WTC11 (cell line): Measurements from ENCODE around the gene CDK12. TPM values are rescaled to one million over a fixed set of nuclear protein-coding genes. Genes with fewer than 3 reads are reported as not detected.

Source experiments
- ATAC-seq: fragments of 200-7000 bp; cut with Tn5 transposase; 2 replicates; pipeline ENCODE4 v1.10.0; 2021; ENCODE audit warnings: mild to moderate bottlenecking, moderate library complexity
- CTCF ChIA-PET: fragments of 300-600 bp; sonication (Branson Sonifier 250); formaldehyde crosslinking; loops from one replicate; lab custom pipeline; 2021; ENCODE audit warnings: antibody characterized with exemption; lab: Charles Lee
- POLR2A ChIA-PET: fragments of 350-600 bp; sonication (Branson Sonifier 250); formaldehyde crosslinking; loops from one replicate; lab custom pipeline; 2021; ENCODE audit warnings: antibody characterized with exemption; lab: Charles Lee
- DNase-seq: peaks from one replicate; pipeline ENCODE4 v3.0.0; 2021; ENCODE audit warnings: low spot score
- H3K27ac Mint-ChIP-seq: 2 replicates; pipeline ENCODE4 v1.8.0; 2021; ENCODE audit warnings: mixed read lengths
- H3K27me3 Mint-ChIP-seq: 2 replicates; pipeline ENCODE4 v1.8.0; 2021; ENCODE audit warnings: low read depth, mild to moderate bottlenecking, moderate library complexity, mixed read lengths
- H3K36me3 Mint-ChIP-seq: 2 replicates; pipeline ENCODE4 v1.8.0; 2021; ENCODE audit warnings: mixed read lengths
- H3K4me1 Mint-ChIP-seq: 2 replicates; pipeline ENCODE4 v1.8.0; 2022; ENCODE audit warnings: mixed read lengths
- H3K4me3 Mint-ChIP-seq: 2 replicates; pipeline ENCODE4 v1.8.0; 2021; ENCODE audit warnings: mild to moderate bottlenecking, moderate library complexity, mixed read lengths
- H3K9me3 Mint-ChIP-seq: 2 replicates; pipeline ENCODE4 v1.8.0; 2021; ENCODE audit warnings: mixed read lengths
- AR ChIP-seq: fragments of 250-450 bp; sonication (Bioruptor Pico); IDR thresholded peaks from 2 replicates; pipeline ENCODE4 v1.9.0; 2021; ENCODE audit warnings: mild to moderate bottlenecking
- CTCF ChIP-seq: fragments of 200-600 bp; IDR thresholded peaks from 2 replicates; pipeline ENCODE4 v1.8.0; 2022; ENCODE audit warnings: antibody characterized with exemption
- E2F4 ChIP-seq: sonication (generic); formaldehyde crosslinking; IDR thresholded peaks from 2 replicates; pipeline ENCODE4 v1.8.1; 2022; ENCODE audit warnings: low read depth, mild to moderate bottlenecking, moderate library complexity, missing genetic modification reagents, borderline replicate concordance
- ELF4 ChIP-seq: sonication (generic); formaldehyde crosslinking; IDR thresholded peaks from 2 replicates; pipeline ENCODE4 v1.8.1; 2022; ENCODE audit warnings: low read depth, mild to moderate bottlenecking, moderate library complexity, missing genetic modification reagents
- FOXJ3 ChIP-seq: sonication (generic); formaldehyde crosslinking; IDR thresholded peaks from 2 replicates; pipeline ENCODE4 v1.9.0; 2021; ENCODE audit warnings: missing genetic modification reagents, mild to moderate bottlenecking, borderline replicate concordance
- FOXP1 ChIP-seq: sonication (generic); formaldehyde crosslinking; IDR thresholded peaks from 2 replicates; pipeline ENCODE4 v1.8.0; 2022; ENCODE audit warnings: missing genetic modification reagents, mild to moderate bottlenecking, moderate library complexity, borderline replicate concordance
- GTF2I ChIP-seq: fragments of 250-450 bp; sonication (Bioruptor Pico); conservative IDR thresholded peaks from 2 replicates; pipeline ENCODE4 v1.4.0; 2021; ENCODE audit warnings: mild to moderate bottlenecking
- JUN ChIP-seq: sonication (generic); formaldehyde crosslinking; IDR thresholded peaks from 2 replicates; pipeline ENCODE4 v1.8.0; 2023; ENCODE audit warnings: mild to moderate bottlenecking, missing genetic modification reagents
- MLX ChIP-seq: sonication (generic); formaldehyde crosslinking; IDR thresholded peaks from 2 replicates; pipeline ENCODE4 v1.8.1; 2023; ENCODE audit warnings: mild to moderate bottlenecking, missing genetic modification reagents, moderate library complexity
- OVOL2 ChIP-seq: fragments of 250-450 bp; sonication (Bioruptor Pico); IDR thresholded peaks from 2 replicates; pipeline ENCODE4 v1.9.0; 2021; ENCODE audit warnings: mild to moderate bottlenecking, borderline replicate concordance
- PRDM15 ChIP-seq: sonication (generic); formaldehyde crosslinking; IDR thresholded peaks from 2 replicates; pipeline ENCODE4 v1.8.0; 2022; ENCODE audit warnings: missing genetic modification reagents
- PREB ChIP-seq: sonication (generic); formaldehyde crosslinking; IDR thresholded peaks from 2 replicates; pipeline ENCODE4 v1.8.1; 2022; ENCODE audit warnings: mild to moderate bottlenecking, missing genetic modification reagents, moderate library complexity, borderline replicate concordance
- PRRX2 ChIP-seq: fragments of 250-450 bp; sonication (Bioruptor Pico); IDR thresholded peaks from 2 replicates; pipeline ENCODE4 v1.8.0; 2021; ENCODE audit warnings: mild to moderate bottlenecking
- RELA ChIP-seq: sonication (generic); formaldehyde crosslinking; IDR thresholded peaks from 2 replicates; pipeline ENCODE4 v1.8.1; 2022; ENCODE audit warnings: missing genetic modification reagents, mild to moderate bottlenecking, borderline replicate concordance
- RORB ChIP-seq: fragments of 250-450 bp; sonication (Bioruptor Pico); IDR thresholded peaks from 2 replicates; pipeline ENCODE4 v1.9.0; 2021; ENCODE audit warnings: mild to moderate bottlenecking
- SOX15 ChIP-seq: fragments of 250-450 bp; sonication (Bioruptor Pico); IDR thresholded peaks from 2 replicates; pipeline ENCODE4 v1.9.0; 2021; ENCODE audit warnings: mild to moderate bottlenecking
- SP1 ChIP-seq: sonication (generic); formaldehyde crosslinking; conservative IDR thresholded peaks from 2 replicates; pipeline ENCODE4 v1.8.1; 2022; ENCODE audit warnings: missing genetic modification reagents
- ZBTB21 ChIP-seq: sonication (generic); formaldehyde crosslinking; IDR thresholded peaks from 2 replicates; pipeline ENCODE4 v1.8.1; 2023; ENCODE audit warnings: mild to moderate bottlenecking, missing genetic modification reagents, borderline replicate concordance
- ZMAT4 ChIP-seq: fragments of 250-450 bp; sonication (Bioruptor Pico); IDR thresholded peaks from 2 replicates; pipeline ENCODE4 v1.9.0; 2021; ENCODE audit warnings: mild to moderate bottlenecking
- ZNF219 ChIP-seq: sonication (generic); formaldehyde crosslinking; IDR thresholded peaks from 2 replicates; pipeline ENCODE4 v1.8.0; 2023; ENCODE audit warnings: missing genetic modification reagents, mild to moderate bottlenecking, borderline replicate concordance
- ZNF423 ChIP-seq: fragments of 250-450 bp; sonication (Bioruptor Pico); IDR thresholded peaks from 2 replicates; pipeline ENCODE4 v2.1.2; 2022; ENCODE audit warnings: mild to moderate bottlenecking, moderate library complexity
- ZNF671 ChIP-seq: fragments of 250-450 bp; sonication (Bioruptor Pico); IDR thresholded peaks from 2 replicates; pipeline ENCODE4 v1.8.0; 2021; ENCODE audit warnings: mild to moderate bottlenecking
- total RNA-seq: library from RNA; stranded (reverse); gene quantifications from 3 replicates; pipeline ENCODE4 v1.2.3, GENCODE V29; 2021

CDK12 gene
- total RNA-seq, 1 experiment from 2014 or later, result 58.4 TPM

- TF ChIP-seq JUN (no peak), CTCF (no peak), MLX (CRISPR knock-in tag) (no peak), OVOL2 (CRISPR knock-in tag) (no peak), PRRX2 (CRISPR knock-in tag) (no peak), RORB (CRISPR knock-in tag) (no peak), ZMAT4 (no peak), ZBTB21 (CRISPR knock-in tag) (no peak), SOX15 (CRISPR knock-in tag) (no peak), FOXP1 (CRISPR knock-in tag) (no peak), SP1 (CRISPR knock-in tag) (no peak), FOXJ3 (CRISPR knock-in tag) (no peak), ELF4 (CRISPR knock-in tag) (no peak), PREB (CRISPR knock-in tag) (no peak), E2F4 (CRISPR knock-in tag) (no peak), RELA (CRISPR knock-in tag) (no peak), ZNF423 (CRISPR knock-in tag) (no peak)
- H3K36me3 Mint-ChIP-seq, result peaks cover 3% of the 10 kb centered on the region
- no peak overlapping the region for H3K4me3 Mint-ChIP-seq
- no peak for ATAC-seq
- peaks cover 4% of the 10 kb centered on the region for H3K9me3 Mint-ChIP-seq
- peaks cover 26% of the 10 kb centered on the region for H3K4me1 Mint-ChIP-seq
- H3K27ac Mint-ChIP-seq, result no peak overlapping the region
- no peak for DNase-seq
- ChIA-PET POLR2A (no interaction called here), CTCF (interaction anchor here (1.2 to 6.9 kb wide), 5 partner anchors 8 to 56 kb away, joined by 3 to 52 read pairs (median 11); no protein-coding TSS in a partner anchor)
- peaks cover 10% of the 10 kb centered on the region for H3K27me3 Mint-ChIP-seq
Observed at GRCh38 chr17:39566094-39566850, 105.0 kb downstream of the CDK12 start.

GRCh38 chr17:39568702-39569101 lies 107.4 kb downstream of the CDK12 start:
- Mint-ChIP-seq H3K27ac (no peak overlapping the region), H3K4me1 (peaks cover 11% of the 10 kb centered on the region), H3K4me3 (no peak overlapping the region), H3K27me3 (peaks cover 19% of the 10 kb centered on the region), H3K36me3 (peaks cover 9% of the 10 kb centered on the region), H3K9me3 (peaks cover 10% of the 10 kb centered on the region)
- ChIA-PET POLR2A (no interaction called here), CTCF (interaction anchor here (1.5 to 1.8 kb wide), 2 partner anchors 21 to 55 kb away, joined by 3 to 7 read pairs; no protein-coding TSS in a partner anchor)
- ATAC-seq, result no peak
- DNase-seq, result no peak
- no peak for TF ChIP-seq FOXJ3 (CRISPR knock-in tag)
- TF ChIP-seq ZNF219 (CRISPR knock-in tag), result no peak
- TF ChIP-seq ZNF671 (CRISPR knock-in tag), result no peak
- no peak for TF ChIP-seq GTF2I (CRISPR knock-in tag)
- TF ChIP-seq AR (CRISPR knock-in tag), result no peak
- TF ChIP-seq PRDM15 (CRISPR knock-in tag), result no peak
